ENCODE measurements around the gene HPD. TPM values are rescaled to one million over a fixed set of nuclear protein-coding genes. Genes with fewer than 3 reads are reported as not detected.
A peak's percentile ranks its signal among the peaks of the same experiment; 100 is the strongest.

The HPD gene
- total RNA-seq, 2 experiments from 2014 or later: not detected

DNA sequence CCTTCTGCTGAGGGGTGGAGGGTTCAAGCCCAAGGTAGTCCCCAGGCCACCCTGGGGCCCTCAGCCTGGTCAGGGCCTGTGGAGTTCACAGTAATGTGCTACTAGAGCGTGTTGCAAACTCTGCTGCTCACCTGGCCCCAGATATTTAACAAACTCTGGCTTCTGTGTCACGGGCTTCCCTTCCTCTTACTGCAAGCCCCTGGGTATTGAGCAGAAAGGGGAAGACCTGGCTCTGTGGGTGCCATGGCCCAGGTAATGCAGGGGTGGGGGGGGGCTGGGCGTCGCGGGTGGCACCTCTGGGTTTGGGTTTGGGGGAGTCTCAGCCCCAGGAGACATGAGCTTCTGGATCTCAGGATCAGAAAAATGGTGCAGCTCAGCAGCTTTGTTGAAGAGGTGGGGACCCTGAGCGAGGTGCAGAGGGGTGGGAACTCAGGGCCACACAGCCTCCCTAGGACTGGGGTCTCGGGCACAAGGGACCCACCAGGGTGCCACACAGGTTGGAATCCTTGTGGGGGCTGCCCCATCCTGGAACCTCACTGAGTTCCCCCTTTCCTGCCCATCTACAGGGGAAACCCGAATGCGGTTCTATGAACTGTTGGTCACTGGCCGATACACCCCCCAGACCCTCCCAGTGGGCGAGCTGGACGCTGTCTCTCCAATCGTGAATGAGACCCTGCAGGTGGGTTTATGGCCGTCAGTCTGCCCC lies 50.9 kb downstream of the HPD start:
- Histone ChIP-seq H3K4me3 (ENCODE audit: low read depth, low read length, poor library complexity, severe bottlenecking) (peak overlapping the region; percentile 75), H3K9me2 (ENCODE audit: insufficient read depth, low read length) (no peaks in the 10 kb centered on the region), H3K36me3 (ENCODE audit: insufficient read depth, low read length) (peaks cover 35% of the 10 kb centered on the region), H3K4me2 (ENCODE audit: low read length) (peak overlapping the region; percentile 94), H4K20me1 (ENCODE audit: insufficient read depth, low read length) (peaks cover 6% of the 10 kb centered on the region; the same call in 1 of the 2 replicates), H3K79me2 (ENCODE audit: insufficient read depth, low read depth, low read length) (peaks cover 19% of the 10 kb centered on the region; the same call in 1 of the 2 replicates), H2AFZ (ENCODE audit: low read length) (no peak overlapping the region), H3K4me1 (ENCODE audit: insufficient read depth, low read length, poor library complexity, severe bottlenecking) (peaks cover 50% of the 10 kb centered on the region), H3K27ac (ENCODE audit: low read depth, low read length, poor library complexity, severe bottlenecking) (peak overlapping the region; percentile 45), H3K9me3 (ENCODE audit: low read length) (no peaks in the 10 kb centered on the region)
- ChIA-PET POLR2A (interaction anchor here (0.7 to 0.8 kb wide), 3 partner anchors 12 to 301 kb away, joined by 3 to 7 read pairs (median 4); no protein-coding TSS in a partner anchor), CTCF (ENCODE audit: unreplicated experiment) (interaction anchor here (0.9 kb wide), 1 partner anchor 13 kb away, joined by 4 read pairs; no protein-coding TSS in a partner anchor)
- TF ChIP-seq, protein P1, sequence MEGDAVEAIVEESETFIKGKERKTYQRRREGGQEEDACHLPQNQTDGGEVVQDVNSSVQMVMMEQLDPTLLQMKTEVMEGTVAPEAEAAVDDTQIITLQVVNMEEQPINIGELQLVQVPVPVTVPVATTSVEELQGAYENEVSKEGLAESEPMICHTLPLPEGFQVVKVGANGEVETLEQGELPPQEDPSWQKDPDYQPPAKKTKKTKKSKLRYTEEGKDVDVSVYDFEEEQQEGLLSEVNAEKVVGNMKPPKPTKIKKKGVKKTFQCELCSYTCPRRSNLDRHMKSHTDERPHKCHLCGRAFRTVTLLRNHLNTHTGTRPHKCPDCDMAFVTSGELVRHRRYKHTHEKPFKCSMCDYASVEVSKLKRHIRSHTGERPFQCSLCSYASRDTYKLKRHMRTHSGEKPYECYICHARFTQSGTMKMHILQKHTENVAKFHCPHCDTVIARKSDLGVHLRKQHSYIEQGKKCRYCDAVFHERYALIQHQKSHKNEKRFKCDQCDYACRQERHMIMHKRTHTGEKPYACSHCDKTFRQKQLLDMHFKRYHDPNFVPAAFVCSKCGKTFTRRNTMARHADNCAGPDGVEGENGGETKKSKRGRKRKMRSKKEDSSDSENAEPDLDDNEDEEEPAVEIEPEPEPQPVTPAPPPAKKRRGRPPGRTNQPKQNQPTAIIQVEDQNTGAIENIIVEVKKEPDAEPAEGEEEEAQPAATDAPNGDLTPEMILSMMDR (conservative IDR thresholded peaks at IDR 0.05; ENCODE audit: low read length): no peak
- TF ChIP-seq EZH2phosphoT487 (IDR thresholded peaks at IDR 0.05; ENCODE audit: borderline replicate concordance, low read depth, low read length): no peak
- no peak for DNase-seq (ENCODE audit: low spot score)
- intact Hi-C loops (cut with micrococcal nuclease; ENCODE audit: unreplicated experiment): no loop called here
- BruUV-seq (replicated peaks): no TSS peak

DNA sequence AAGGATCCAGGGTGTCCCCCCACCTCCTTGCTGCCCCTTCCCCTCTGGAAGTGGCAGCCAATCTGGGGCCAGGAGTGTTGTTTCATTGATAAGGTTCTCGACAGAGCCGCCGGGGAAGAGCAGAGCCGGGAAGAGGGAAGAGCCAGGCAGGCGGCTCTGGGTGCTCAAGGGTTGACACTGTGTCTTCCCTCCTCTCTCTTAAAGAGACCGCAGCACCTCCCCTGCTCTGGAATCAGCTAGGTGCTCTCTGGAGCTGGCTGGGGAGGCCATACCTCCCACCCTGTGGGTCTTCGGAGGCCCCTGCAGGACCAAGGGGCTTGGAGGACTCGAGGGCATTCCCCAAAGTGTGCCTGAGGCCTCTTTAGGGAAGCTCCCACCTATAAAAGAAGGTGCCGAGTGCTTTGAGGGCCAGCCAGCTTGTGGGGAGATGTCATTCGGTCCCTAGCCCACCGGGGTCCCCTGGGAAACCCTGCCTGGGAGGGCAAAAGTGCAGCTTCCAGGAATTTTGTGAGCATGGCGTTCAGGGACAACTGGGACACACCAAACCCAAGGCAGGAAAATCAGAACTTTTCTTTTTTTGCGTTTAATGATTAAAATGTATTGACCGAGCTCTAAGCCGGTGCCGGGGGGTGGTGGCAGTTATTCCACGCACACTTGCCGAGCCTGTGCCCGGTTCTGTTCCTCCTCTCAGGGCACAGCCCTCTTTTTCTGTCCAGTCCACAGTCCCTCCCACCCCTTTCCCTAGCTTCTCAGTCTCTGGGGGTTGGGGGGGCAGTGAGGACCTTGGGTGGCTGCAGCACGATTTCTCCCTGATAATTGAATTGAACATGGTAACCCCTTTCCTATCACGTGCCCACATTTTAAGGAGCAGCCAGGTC lies 51.9 kb downstream of the HPD start:
- no peak overlapping the region for H2AFZ ChIP-seq (ENCODE audit: low read length)
- no TSS peak for BruUV-seq (replicated peaks)
- ChIA-PET CTCF (ENCODE audit: unreplicated experiment) (interaction anchor here (0.9 kb wide), 1 partner anchor 12 kb away, joined by 4 read pairs; no protein-coding TSS in a partner anchor), POLR2A (interaction anchor here (0.5 to 1.0 kb wide), 8 partner anchors 8 to 1516 kb away, joined by 3 to 7 read pairs (median 3); no protein-coding TSS in a partner anchor)
- H3K36me3 ChIP-seq (ENCODE audit: insufficient read depth, low read length): peaks cover 35% of the 10 kb centered on the region
- H3K27ac ChIP-seq (ENCODE audit: low read depth, low read length, poor library complexity, severe bottlenecking): peak overlapping the region; percentile 45
- intact Hi-C loops (cut with micrococcal nuclease; ENCODE audit: unreplicated experiment): no loop called here
- peak overlapping the region; percentile 94 for H3K4me2 ChIP-seq (ENCODE audit: low read length)
- H3K4me1 ChIP-seq (ENCODE audit: insufficient read depth, low read length, poor library complexity, severe bottlenecking): peaks cover 54% of the 10 kb centered on the region
- no peak for DNase-seq (ENCODE audit: low spot score)
- no peaks in the 10 kb centered on the region for H3K9me3 ChIP-seq (ENCODE audit: low read length)
- peak overlapping the region; percentile 75 for H3K4me3 ChIP-seq (ENCODE audit: low read depth, low read length, poor library complexity, severe bottlenecking)
- no peaks in the 10 kb centered on the region for H3K9me2 ChIP-seq (ENCODE audit: insufficient read depth, low read length)
- H4K20me1 ChIP-seq (ENCODE audit: insufficient read depth, low read length): peaks cover 6% of the 10 kb centered on the region; the same call in 1 of the 2 replicates
- TF ChIP-seq EZH2phosphoT487 (IDR thresholded peaks at IDR 0.05; ENCODE audit: borderline replicate concordance, low read depth, low read length): no peak
- TF ChIP-seq, protein P1 (conservative IDR thresholded peaks at IDR 0.05; ENCODE audit: low read length): no peak
- H3K79me2 ChIP-seq (ENCODE audit: insufficient read depth, low read depth, low read length): peaks cover 25% of the 10 kb centered on the region; the same call in 1 of the 2 replicates
